Smooth muscle cell (in vitro differentiated cells): ENCODE data around the gene VSTM2L. TPM values are rescaled to one million over a fixed set of nuclear protein-coding genes. Genes with fewer than 3 reads are reported as not detected.

Experiments used
- DNase-seq: peaks from one replicate; lab custom pipeline; 2025; ENCODE audit not compliant: unreplicated experiment; lab: John Stamatoyannopoulos, UW
- H2AFZ ChIP-seq: fragments of 200-600 bp; sonication (generic); 2 replicates; pipeline ENCODE4 v1.6.0; 2016; ENCODE audit warnings: antibody characterized with exemption, low read depth, mild to moderate bottlenecking
- H3F3A ChIP-seq: fragments of 200-600 bp; sonication (generic); 2 replicates; pipeline ENCODE4 v1.6.0; 2017; ENCODE audit warnings: antibody characterized with exemption, low read depth
- H3K27ac ChIP-seq: fragments of 200-600 bp; sonication (generic); 2 replicates; pipeline ENCODE4 v1.5.1; 2016; ENCODE audit warnings: low read depth, mild to moderate bottlenecking
- H3K27me3 ChIP-seq: fragments of 200-600 bp; sonication (generic); 2 replicates; pipeline ENCODE4 v1.6.1; 2016; ENCODE audit warnings: low read depth, mild to moderate bottlenecking
- H3K36me3 ChIP-seq: fragments of 200-600 bp; sonication (generic); 2 replicates; pipeline ENCODE4 v1.5.1; 2016; ENCODE audit warnings: low read depth
- H3K4me1 ChIP-seq: fragments of 200-600 bp; sonication (generic); 2 replicates; pipeline ENCODE4 v1.5.1; 2016; ENCODE audit warnings: low read depth
- H3K4me2 ChIP-seq: fragments of 200-600 bp; sonication (generic); 2 replicates; pipeline ENCODE4 v1.6.0; 2016; ENCODE audit warnings: mild to moderate bottlenecking
- H3K4me3 ChIP-seq: fragments of 200-600 bp; sonication (generic); 2 replicates; pipeline ENCODE4 v1.5.1; 2016; ENCODE audit warnings: mild to moderate bottlenecking
- H3K79me2 ChIP-seq: fragments of 200-600 bp; sonication (generic); 2 replicates; pipeline ENCODE4 v1.6.0; 2016; ENCODE audit warnings: low read depth, mild to moderate bottlenecking
- H3K9ac ChIP-seq: fragments of 200-600 bp; sonication (generic); 2 replicates; pipeline ENCODE4 v1.6.0; 2016; ENCODE audit warnings: low read depth
- H3K9me3 ChIP-seq: fragments of 200-600 bp; sonication (generic); replicated peaks from 2 replicates; pipeline ENCODE4 v1.5.1; 2016; ENCODE audit warnings: low read depth
- H4K20me1 ChIP-seq: fragments of 200-600 bp; sonication (generic); 2 replicates; pipeline ENCODE4 v1.6.0; 2016; ENCODE audit warnings: low read depth
- WGBS: methylation state at CpG from one replicate; pipeline ENCODE4 v1.1.7; 2016; ENCODE audit warnings: low lambda C conversion rate; 5-methylcytosine and 5-hydroxymethylcytosine counted together
- polyA plus RNA-seq: library from polyadenylated mRNA; unstranded; fragments of >200 nt; fragmentation: Nextera tagmentation; extraction: Ambion mirVana; gene quantifications from 2 replicates; pipeline ENCODE4 v1.2.1, GENCODE V29; 2016
- total RNA-seq: library from RNA; depleted of rRNA; stranded (reverse); fragments of >200 nt; gene quantifications from 2 replicates; pipeline ENCODE4 v1.2.3, GENCODE V29; 2014
- TF ChIP-seq, protein P1 (sequence below): fragments of 200-600 bp; sonication (generic); IDR thresholded peaks from 2 replicates; pipeline ENCODE4 v1.5.1; 2017; ENCODE audit warnings: borderline replicate concordance, mild to moderate bottlenecking, antibody characterized with exemption; ENCODE audit not compliant: insufficient read depth, poor library complexity, severe bottlenecking

The VSTM2L gene
- total and polyA plus RNA-seq, 2 experiments from 2014 or later, result 0.56 to 1.9 TPM

DNA sequence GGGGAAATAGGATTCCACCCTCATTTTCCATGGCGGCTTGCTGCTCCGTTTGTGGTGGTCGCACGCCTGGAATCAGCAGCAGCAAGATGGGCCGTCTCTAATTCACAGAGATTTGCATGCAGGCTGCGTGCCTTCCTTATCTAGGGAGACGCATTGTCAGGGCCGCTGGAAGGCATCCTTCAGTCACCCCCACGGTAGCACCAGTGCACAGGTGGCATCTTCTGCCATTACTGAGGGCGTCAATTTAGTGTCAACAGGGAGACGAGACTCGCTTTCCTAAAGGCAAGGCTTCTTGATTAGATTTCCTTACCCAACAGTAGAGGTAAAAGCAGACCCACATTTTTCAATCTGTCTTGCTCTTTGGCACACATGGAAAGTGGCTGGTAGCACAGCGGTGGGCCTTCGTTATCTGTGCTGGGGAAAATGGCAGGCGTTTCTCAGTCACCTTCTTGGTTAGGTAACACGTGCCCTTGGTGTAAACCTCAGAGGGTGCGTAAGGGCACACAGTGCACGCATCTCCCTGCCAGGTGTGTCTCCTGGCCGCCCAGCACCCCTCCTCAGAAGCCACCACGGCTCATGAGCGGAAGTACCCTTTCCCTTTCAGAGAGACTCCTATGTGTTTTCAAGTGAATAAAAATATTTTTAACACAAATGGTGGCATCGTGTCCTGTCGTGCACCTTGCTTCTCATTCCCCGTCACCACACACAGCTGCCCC lies 27.3 kb upstream of the VSTM2L start:
- no peaks in the 10 kb centered on the region for H3K79me2 ChIP-seq
- H3K9me3 ChIP-seq, result no peaks in the 10 kb centered on the region
- no peak overlapping the region for H3K4me2 ChIP-seq
- H3K27me3 ChIP-seq, result no peaks in the 10 kb centered on the region
- no peak overlapping the region for H3K9ac ChIP-seq
- no peak overlapping the region for H2AFZ ChIP-seq
- WGBS, result 97% methylated on average over 24 of the region's 24 CpGs
- H3K4me1 ChIP-seq, result no peaks in the 10 kb centered on the region
- H3K36me3 ChIP-seq, result no peaks in the 10 kb centered on the region
- no peak for DNase-seq
- H4K20me1 ChIP-seq, result no peaks in the 10 kb centered on the region
- H3K27ac ChIP-seq, result no peak overlapping the region
- no peaks in the 10 kb centered on the region for H3F3A ChIP-seq
- TF ChIP-seq, protein P1, sequence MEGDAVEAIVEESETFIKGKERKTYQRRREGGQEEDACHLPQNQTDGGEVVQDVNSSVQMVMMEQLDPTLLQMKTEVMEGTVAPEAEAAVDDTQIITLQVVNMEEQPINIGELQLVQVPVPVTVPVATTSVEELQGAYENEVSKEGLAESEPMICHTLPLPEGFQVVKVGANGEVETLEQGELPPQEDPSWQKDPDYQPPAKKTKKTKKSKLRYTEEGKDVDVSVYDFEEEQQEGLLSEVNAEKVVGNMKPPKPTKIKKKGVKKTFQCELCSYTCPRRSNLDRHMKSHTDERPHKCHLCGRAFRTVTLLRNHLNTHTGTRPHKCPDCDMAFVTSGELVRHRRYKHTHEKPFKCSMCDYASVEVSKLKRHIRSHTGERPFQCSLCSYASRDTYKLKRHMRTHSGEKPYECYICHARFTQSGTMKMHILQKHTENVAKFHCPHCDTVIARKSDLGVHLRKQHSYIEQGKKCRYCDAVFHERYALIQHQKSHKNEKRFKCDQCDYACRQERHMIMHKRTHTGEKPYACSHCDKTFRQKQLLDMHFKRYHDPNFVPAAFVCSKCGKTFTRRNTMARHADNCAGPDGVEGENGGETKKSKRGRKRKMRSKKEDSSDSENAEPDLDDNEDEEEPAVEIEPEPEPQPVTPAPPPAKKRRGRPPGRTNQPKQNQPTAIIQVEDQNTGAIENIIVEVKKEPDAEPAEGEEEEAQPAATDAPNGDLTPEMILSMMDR, result no peak
- no peak overlapping the region for H3K4me3 ChIP-seq

DNA sequence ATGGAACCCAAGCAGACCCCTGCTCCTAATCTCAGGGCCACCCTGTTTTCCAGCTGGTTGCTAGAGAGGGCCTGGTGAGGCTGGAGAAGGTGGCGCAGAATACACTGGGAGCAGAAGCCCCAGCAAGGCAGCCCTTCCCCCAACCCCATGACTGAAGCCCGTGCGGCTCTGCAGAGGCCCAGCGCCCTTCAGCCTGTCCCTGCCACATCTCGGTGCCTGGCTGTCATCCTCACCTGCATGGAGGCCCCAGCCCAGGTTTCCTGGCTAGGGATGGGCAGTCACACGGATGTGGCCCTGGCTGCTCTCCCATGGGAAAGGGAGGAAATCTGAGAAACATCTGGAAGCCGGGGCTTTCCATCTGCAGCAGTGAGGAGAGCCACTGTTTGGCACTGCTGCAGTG lies 26.1 kb upstream of the VSTM2L start:
- H3F3A ChIP-seq, result no peaks in the 10 kb centered on the region
- no peak for DNase-seq
- TF ChIP-seq, protein P1, result no peak
- no peak overlapping the region for H3K27ac ChIP-seq
- H3K36me3 ChIP-seq, result no peaks in the 10 kb centered on the region
- no peaks in the 10 kb centered on the region for H4K20me1 ChIP-seq
- H3K4me1 ChIP-seq, result no peaks in the 10 kb centered on the region
- H3K4me3 ChIP-seq, result no peak overlapping the region
- H2AFZ ChIP-seq, result no peak overlapping the region
- no peaks in the 10 kb centered on the region for H3K27me3 ChIP-seq
- no peak overlapping the region for H3K9ac ChIP-seq
- H3K4me2 ChIP-seq, result no peak overlapping the region
- no peaks in the 10 kb centered on the region for H3K79me2 ChIP-seq
- no peaks in the 10 kb centered on the region for H3K9me3 ChIP-seq
- 91% methylated on average over 7 of the region's 7 CpGs for WGBS

- Histone ChIP-seq H3K4me2 (no peak overlapping the region), H3K4me1 (no peaks in the 10 kb centered on the region)
- 91% methylated on average over 20 of the region's 20 CpGs for WGBS
Measured at GRCh38 chr20:37877832-37878772, 24.8 kb upstream of the VSTM2L start.

More at GRCh38 chr20:37877832-37878772, 24.8 kb upstream of the VSTM2L start:
- H4K20me1 ChIP-seq, result no peaks in the 10 kb centered on the region
- no peak for DNase-seq
- H3K36me3 ChIP-seq, result no peaks in the 10 kb centered on the region
- H3K27ac ChIP-seq, result no peak overlapping the region
- no peak overlapping the region for H2AFZ ChIP-seq
- H3K27me3 ChIP-seq, result no peaks in the 10 kb centered on the region
- no peaks in the 10 kb centered on the region for H3F3A ChIP-seq
- no peaks in the 10 kb centered on the region for H3K79me2 ChIP-seq
- TF ChIP-seq, protein P1, result no peak
- H3K9me3 ChIP-seq, result no peaks in the 10 kb centered on the region
- H3K4me3 ChIP-seq, result no peak overlapping the region
- no peak overlapping the region for H3K9ac ChIP-seq
